Measurements from ENCODE around the gene HOXB1. TPM values are rescaled to one million over a fixed set of nuclear protein-coding genes. Genes with fewer than 3 reads are reported as not detected.

HOXB1 gene
- polyA plus RNA-seq, 1 experiment = not detected

GRCh38 chr17:48574505-48575065 is 43.8 kb upstream of the HOXB1 start:
- Histone ChIP-seq H3K4me3 (ENCODE audit: low read depth, low read length) (no peak overlapping the region), H3K36me3 (ENCODE audit: control insufficient read depth, insufficient read depth, low read length) (no peaks in the 10 kb centered on the region), H3K27me3 (ENCODE audit: control insufficient read depth, insufficient read depth, low read length) (peaks cover 78% of the 10 kb centered on the region)
- TF ChIP-seq CTCF (IDR thresholded peaks at IDR 0.05; ENCODE audit: insufficient read depth, low read depth, low read length) = no peak
- ChIA-PET CTCF (interaction anchor here (1.0 kb wide), 1 partner anchor 239 kb away, joined by 3 read pairs; no protein-coding TSS in a partner anchor), POLR2A (interaction anchor here (0.6 kb wide), 1 partner anchor 41 kb away, joined by 7 read pairs; no protein-coding TSS in a partner anchor)
- no peak for DNase-seq (ENCODE audit: low read depth)

GRCh38 chr17:48571826-48572417 is 41.1 kb upstream of the HOXB1 start:
- TF ChIP-seq CTCF (IDR thresholded peaks at IDR 0.05; ENCODE audit: insufficient read depth, low read depth, low read length) = no peak
- no peaks in the 10 kb centered on the region for H3K36me3 ChIP-seq (ENCODE audit: control insufficient read depth, insufficient read depth, low read length)
- ChIA-PET POLR2A (no interaction called here), CTCF (no interaction called here)
- no peak overlapping the region for H3K4me3 ChIP-seq (ENCODE audit: low read depth, low read length)
- no peak for DNase-seq (ENCODE audit: low read depth)
- peaks cover 78% of the 10 kb centered on the region for H3K27me3 ChIP-seq (ENCODE audit: control insufficient read depth, insufficient read depth, low read length)

- POLR2A ChIA-PET = no interaction called here
- CTCF ChIA-PET = interaction anchor here (0.8 kb wide), 1 partner anchor 220 kb away, joined by 3 read pairs; no protein-coding TSS in a partner anchor
- Histone ChIP-seq H3K27me3 (ENCODE audit: control insufficient read depth, insufficient read depth, low read length) (peaks cover 81% of the 10 kb centered on the region), H3K4me3 (ENCODE audit: low read depth, low read length) (no peak overlapping the region), H3K36me3 (ENCODE audit: control insufficient read depth, insufficient read depth, low read length) (no peaks in the 10 kb centered on the region)
- no peak for DNase-seq (ENCODE audit: low read depth)
- no peak for TF ChIP-seq CTCF (IDR thresholded peaks at IDR 0.05; ENCODE audit: insufficient read depth, low read depth, low read length)
These were observed 40.4 kb upstream of the HOXB1 start for GRCh38 chr17:48571024-48571818.

- POLR2A ChIA-PET = no interaction called here
- no peak for TF ChIP-seq CTCF (IDR thresholded peaks at IDR 0.05; ENCODE audit: insufficient read depth, low read depth, low read length)
- Histone ChIP-seq H3K4me3 (ENCODE audit: low read depth, low read length) (no peak overlapping the region), H3K36me3 (ENCODE audit: control insufficient read depth, insufficient read depth, low read length) (no peaks in the 10 kb centered on the region), H3K27me3 (ENCODE audit: control insufficient read depth, insufficient read depth, low read length) (peaks cover 81% of the 10 kb centered on the region)
- CTCF ChIA-PET = interaction anchor here (0.6 to 1.5 kb wide), 4 partner anchors 16 to 219 kb away, joined by 3 to 4 read pairs (median 3); no protein-coding TSS in a partner anchor
- DNase-seq (ENCODE audit: low read depth) = no peak
These were observed 39.7 kb upstream of the HOXB1 start for GRCh38 chr17:48570325-48571023.

Data from BJ (cell line).